ENCODE measurements around the gene KCTD7. TPM values are rescaled to one million over a fixed set of nuclear protein-coding genes. Genes with fewer than 3 reads are reported as not detected.

KCTD7 gene
- total RNA-seq, 1 donor from 2014 or later: 11.6 TPM

GRCh38 chr7:66626331-66626934 is 2.2 kb upstream of the KCTD7 start:
- no peak for FAIRE-seq
- H3K36me3 ChIP-seq (ENCODE audit: insufficient read depth, low read length): no peaks in the 10 kb centered on the region
- H3K79me2 ChIP-seq (ENCODE audit: insufficient read depth, low read length): peaks cover 22% of the 10 kb centered on the region
- Mint-ChIP-seq H3K27me3 (ENCODE audit: low read depth, unreplicated experiment) (no peaks in the 10 kb centered on the region), H3K27ac (ENCODE audit: unreplicated experiment) (no peak overlapping the region), H3K9me3 (ENCODE audit: unreplicated experiment) (peaks cover 5% of the 10 kb centered on the region), H3K4me3 (ENCODE audit: unreplicated experiment) (no peak overlapping the region), H3K4me1 (ENCODE audit: low read depth, unreplicated experiment) (no peaks in the 10 kb centered on the region), H3K36me3 (ENCODE audit: low read depth, unreplicated experiment) (no peaks in the 10 kb centered on the region)
- TF ChIP-seq CTCF (IDR thresholded peaks at IDR 0.05; ENCODE audit: insufficient read depth, low read depth, low read length) (no peak), EZH2 (IDR thresholded peaks at IDR 0.05; ENCODE audit: insufficient read depth, low read length) (no peak)
- H4K20me1 ChIP-seq (ENCODE audit: insufficient read depth, low read length): peaks cover 13% of the 10 kb centered on the region
- H3K27me3 ChIP-seq (ENCODE audit: insufficient read depth, low read length): no peaks in the 10 kb centered on the region
- no peak for DNase-seq (ENCODE audit: low read depth)
- peaks cover 9% of the 10 kb centered on the region for H3K4me1 ChIP-seq (ENCODE audit: insufficient read depth, low read length)
- H2AFZ ChIP-seq (ENCODE audit: low read depth, low read length): no peak overlapping the region
- H3K4me3 ChIP-seq (ENCODE audit: insufficient read depth, low read depth, low read length): no peak overlapping the region
- H3K4me2 ChIP-seq (ENCODE audit: low read length): no peak overlapping the region
- H3K9me3 ChIP-seq (ENCODE audit: insufficient read depth, low read depth, low read length): no peaks in the 10 kb centered on the region
- no peak overlapping the region for H3K9ac ChIP-seq (ENCODE audit: low read length)
- H3K27ac ChIP-seq (ENCODE audit: low read depth, low read length): no peak overlapping the region

GRCh38 chr7:66627151-66627681 is 1.5 kb upstream of the KCTD7 start:
- DNase-seq (ENCODE audit: low read depth) (no peak), FAIRE-seq (no peak)
- TF ChIP-seq EZH2 (IDR thresholded peaks at IDR 0.05; ENCODE audit: insufficient read depth, low read length) (no peak), CTCF (IDR thresholded peaks at IDR 0.05; ENCODE audit: insufficient read depth, low read depth, low read length) (no peak)
- peaks cover 29% of the 10 kb centered on the region for H3K79me2 ChIP-seq (ENCODE audit: insufficient read depth, low read length)
- Mint-ChIP-seq H3K36me3 (ENCODE audit: low read depth, unreplicated experiment) (no peaks in the 10 kb centered on the region), H3K4me3 (ENCODE audit: unreplicated experiment) (peak overlapping the region; percentile 54), H3K27me3 (ENCODE audit: low read depth, unreplicated experiment) (no peaks in the 10 kb centered on the region), H3K27ac (ENCODE audit: unreplicated experiment) (no peak overlapping the region), H3K9me3 (ENCODE audit: unreplicated experiment) (peaks cover 5% of the 10 kb centered on the region), H3K4me1 (ENCODE audit: low read depth, unreplicated experiment) (peaks cover 5% of the 10 kb centered on the region)
- H3K9ac ChIP-seq (ENCODE audit: low read length): no peak overlapping the region
- no peaks in the 10 kb centered on the region for H3K27me3 ChIP-seq (ENCODE audit: insufficient read depth, low read length)
- H3K36me3 ChIP-seq (ENCODE audit: insufficient read depth, low read length): no peaks in the 10 kb centered on the region
- H3K27ac ChIP-seq (ENCODE audit: low read depth, low read length): no peak overlapping the region
- H3K4me1 ChIP-seq (ENCODE audit: insufficient read depth, low read length): peaks cover 9% of the 10 kb centered on the region
- H3K4me3 ChIP-seq (ENCODE audit: insufficient read depth, low read depth, low read length): no peak overlapping the region
- peak overlapping the region; percentile 14 for H3K4me2 ChIP-seq (ENCODE audit: low read length)
- no peaks in the 10 kb centered on the region for H3K9me3 ChIP-seq (ENCODE audit: insufficient read depth, low read depth, low read length)
- H4K20me1 ChIP-seq (ENCODE audit: insufficient read depth, low read length): peaks cover 17% of the 10 kb centered on the region
- no peak overlapping the region for H2AFZ ChIP-seq (ENCODE audit: low read depth, low read length)

- Mint-ChIP-seq H3K9me3 (ENCODE audit: unreplicated experiment) (peaks cover 5% of the 10 kb centered on the region), H3K4me1 (ENCODE audit: low read depth, unreplicated experiment) (peaks cover 5% of the 10 kb centered on the region), H3K4me3 (ENCODE audit: unreplicated experiment) (peak overlapping the region; percentile 90), H3K36me3 (ENCODE audit: low read depth, unreplicated experiment) (no peaks in the 10 kb centered on the region), H3K27me3 (ENCODE audit: low read depth, unreplicated experiment) (no peaks in the 10 kb centered on the region), H3K27ac (ENCODE audit: unreplicated experiment) (peak overlapping the region; percentile 87)
- H2AFZ ChIP-seq (ENCODE audit: low read depth, low read length): peak overlapping the region; percentile 99
- no peaks in the 10 kb centered on the region for H3K36me3 ChIP-seq (ENCODE audit: insufficient read depth, low read length)
- H3K4me1 ChIP-seq (ENCODE audit: insufficient read depth, low read length): peaks cover 9% of the 10 kb centered on the region
- peaks cover 29% of the 10 kb centered on the region for H3K79me2 ChIP-seq (ENCODE audit: insufficient read depth, low read length)
- H3K27me3 ChIP-seq (ENCODE audit: insufficient read depth, low read length): no peaks in the 10 kb centered on the region
- TF ChIP-seq EZH2 (IDR thresholded peaks at IDR 0.05; ENCODE audit: insufficient read depth, low read length) (no peak), CTCF (IDR thresholded peaks at IDR 0.05; ENCODE audit: insufficient read depth, low read depth, low read length) (no peak)
- H3K4me3 ChIP-seq (ENCODE audit: insufficient read depth, low read depth, low read length): peak overlapping the region; percentile 87
- DNase-seq (ENCODE audit: low read depth): no peak
- FAIRE-seq: no peak
- no peaks in the 10 kb centered on the region for H3K9me3 ChIP-seq (ENCODE audit: insufficient read depth, low read depth, low read length)
- H3K4me2 ChIP-seq (ENCODE audit: low read length): peak overlapping the region; percentile 89
- peak overlapping the region; percentile 93 for H3K9ac ChIP-seq (ENCODE audit: low read length)
- H3K27ac ChIP-seq (ENCODE audit: low read depth, low read length): peak overlapping the region; percentile 94
- peaks cover 17% of the 10 kb centered on the region for H4K20me1 ChIP-seq (ENCODE audit: insufficient read depth, low read length)
Observed at GRCh38 chr7:66627881-66628360, 760 bp upstream of the KCTD7 start.
